BLaER1 (cell line): ENCODE data around the gene WDR41.

Source experiments
- H3K27ac ChIP-seq: shearing (Covaris generic); formaldehyde crosslinking; 2 replicates; pipeline ENCODE4 v1.8.1; 2022
- H3K27me3 ChIP-seq: shearing (Covaris generic); formaldehyde crosslinking; 2 replicates; pipeline ENCODE4 v1.8.1; 2022
- H3K36me3 ChIP-seq: shearing (Covaris generic); formaldehyde crosslinking; 2 replicates; pipeline ENCODE4 v1.8.1; 2022
- H3K4me1 ChIP-seq: shearing (Covaris generic); formaldehyde crosslinking; 2 replicates; pipeline ENCODE4 v1.8.1; 2022
- H3K4me2 ChIP-seq: shearing (Covaris generic); formaldehyde crosslinking; 2 replicates; pipeline ENCODE4 v1.8.1; 2022
- H3K4me3 ChIP-seq: shearing (Covaris generic); formaldehyde crosslinking; 2 replicates; pipeline ENCODE4 v1.8.1; 2022
- H3K9ac ChIP-seq: shearing (Covaris generic); formaldehyde crosslinking; 2 replicates; pipeline ENCODE4 v1.8.1; 2022
- H3K9me3 ChIP-seq: shearing (Covaris generic); formaldehyde crosslinking; 2 replicates; pipeline ENCODE4 v1.8.1; 2022
- H4K20me1 ChIP-seq: shearing (Covaris generic); formaldehyde crosslinking; 2 replicates; pipeline ENCODE4 v1.8.1; 2022
- Cebpa-rat ChIP-seq: shearing (Covaris generic); IDR thresholded peaks from 2 replicates; pipeline ENCODE4 v1.8.1; 2022

WDR41 gene

GRCh38 chr5:77418601-77419581 lies 73.2 kb downstream of the WDR41 start:
- peaks cover 1% of the 10 kb centered on the region; the same call in 1 of the 2 replicates for H3K36me3 ChIP-seq
- H3K9me3 ChIP-seq, result 0 out of 2 replicates have a peak, but pooled peaks cover 6% of the 10 kb centered on the region
- H3K4me2 ChIP-seq, result no peak overlapping the region
- no peak overlapping the region for H3K27ac ChIP-seq
- no peaks in the 10 kb centered on the region for H4K20me1 ChIP-seq
- no peak for TF ChIP-seq Cebpa-rat
- no peaks in the 10 kb centered on the region for H3K27me3 ChIP-seq
- H3K4me1 ChIP-seq, result no peaks in the 10 kb centered on the region
- H3K9ac ChIP-seq, result no peak overlapping the region
- H3K4me3 ChIP-seq, result no peak overlapping the region

DNA sequence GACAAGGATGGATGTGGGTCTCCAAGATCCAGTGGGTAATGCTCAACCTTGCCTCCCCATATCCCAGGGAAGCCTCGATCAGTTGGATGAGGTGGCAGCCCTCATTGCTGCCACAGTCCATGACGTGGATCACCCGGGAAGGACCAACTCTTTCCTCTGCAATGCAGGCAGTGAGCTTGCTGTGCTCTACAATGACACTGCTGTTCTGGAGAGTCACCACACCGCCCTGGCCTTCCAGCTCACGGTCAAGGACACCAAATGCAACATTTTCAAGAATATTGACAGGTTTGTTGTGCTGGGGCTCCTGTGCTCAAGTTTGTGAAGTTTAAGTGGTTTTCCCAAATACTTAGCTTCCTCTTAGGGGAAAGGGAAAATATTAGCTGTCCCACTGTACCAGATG lies 74.0 kb downstream of the WDR41 start:
- Histone ChIP-seq H3K27me3 (no peaks in the 10 kb centered on the region), H4K20me1 (no peaks in the 10 kb centered on the region), H3K27ac (no peak overlapping the region), H3K4me2 (no peak overlapping the region), H3K36me3 (no peaks in the 10 kb centered on the region), H3K9ac (no peak overlapping the region), H3K4me3 (no peak overlapping the region), H3K9me3 (0 out of 2 replicates have a peak, but pooled peaks cover 4% of the 10 kb centered on the region), H3K4me1 (no peaks in the 10 kb centered on the region)
- no peak for TF ChIP-seq Cebpa-rat

DNA sequence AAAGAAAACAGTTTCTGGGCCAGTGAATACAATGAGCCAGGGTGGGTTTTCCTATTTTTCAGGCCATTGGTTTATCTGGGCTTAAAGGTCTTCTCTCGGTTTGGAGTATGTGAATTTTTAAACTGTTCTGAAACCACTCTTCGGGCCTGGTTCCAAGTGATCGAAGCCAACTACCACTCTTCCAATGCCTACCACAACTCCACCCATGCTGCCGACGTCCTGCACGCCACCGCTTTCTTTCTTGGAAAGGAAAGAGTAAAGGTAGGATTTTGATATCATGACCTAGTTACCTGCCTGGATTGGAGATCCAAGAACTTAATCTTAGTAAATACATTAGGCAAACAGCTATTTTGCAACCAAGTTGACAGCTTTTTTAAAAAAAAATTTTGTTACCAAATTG lies 79.1 kb downstream of the WDR41 start:
- Histone ChIP-seq H3K27me3 (no peaks in the 10 kb centered on the region), H3K9ac (no peak overlapping the region), H3K9me3 (no peaks in the 10 kb centered on the region), H3K4me2 (no peak overlapping the region), H4K20me1 (no peaks in the 10 kb centered on the region), H3K4me1 (no peaks in the 10 kb centered on the region), H3K4me3 (no peak overlapping the region), H3K36me3 (no peaks in the 10 kb centered on the region), H3K27ac (no peak overlapping the region)
- no peak for TF ChIP-seq Cebpa-rat

GRCh38 chr5:77409870-77410621 lies 82.1 kb downstream of the WDR41 start:
- no peaks in the 10 kb centered on the region for H3K9me3 ChIP-seq

GRCh38 chr5:77407152-77407551 lies 85.0 kb downstream of the WDR41 start:
- Histone ChIP-seq H3K9me3 (no peaks in the 10 kb centered on the region), H4K20me1 (no peaks in the 10 kb centered on the region), H3K4me1 (no peaks in the 10 kb centered on the region), H3K9ac (no peak overlapping the region), H3K4me2 (no peak overlapping the region), H3K27me3 (no peaks in the 10 kb centered on the region), H3K36me3 (no peaks in the 10 kb centered on the region), H3K4me3 (no peak overlapping the region), H3K27ac (no peak overlapping the region)
- TF ChIP-seq Cebpa-rat, result no peak

More at GRCh38 chr5:77409870-77410621, 82.1 kb downstream of the WDR41 start:
- Histone ChIP-seq H3K9ac (no peak overlapping the region), H3K4me3 (no peak overlapping the region), H3K36me3 (no peaks in the 10 kb centered on the region), H3K4me2 (no peak overlapping the region), H3K27ac (no peak overlapping the region), H3K27me3 (no peaks in the 10 kb centered on the region), H3K4me1 (no peaks in the 10 kb centered on the region), H4K20me1 (no peaks in the 10 kb centered on the region)
- no peak for TF ChIP-seq Cebpa-rat

- no peak overlapping the region for H3K27ac ChIP-seq
- no peaks in the 10 kb centered on the region for H3K36me3 ChIP-seq
- H3K4me3 ChIP-seq, result no peak overlapping the region
- H3K4me1 ChIP-seq, result no peaks in the 10 kb centered on the region
- H3K27me3 ChIP-seq, result no peaks in the 10 kb centered on the region
- no peak for TF ChIP-seq Cebpa-rat
- H4K20me1 ChIP-seq, result no peaks in the 10 kb centered on the region
- no peaks in the 10 kb centered on the region for H3K9me3 ChIP-seq
- no peak overlapping the region for H3K9ac ChIP-seq
- H3K4me2 ChIP-seq, result no peak overlapping the region
Measured at GRCh38 chr5:77402796-77403195, 89.3 kb downstream of the WDR41 start.

GRCh38 chr5:77400645-77401044 lies 91.5 kb downstream of the WDR41 start:
- H3K27me3 ChIP-seq, result no peaks in the 10 kb centered on the region
- no peak for TF ChIP-seq Cebpa-rat

DNA sequence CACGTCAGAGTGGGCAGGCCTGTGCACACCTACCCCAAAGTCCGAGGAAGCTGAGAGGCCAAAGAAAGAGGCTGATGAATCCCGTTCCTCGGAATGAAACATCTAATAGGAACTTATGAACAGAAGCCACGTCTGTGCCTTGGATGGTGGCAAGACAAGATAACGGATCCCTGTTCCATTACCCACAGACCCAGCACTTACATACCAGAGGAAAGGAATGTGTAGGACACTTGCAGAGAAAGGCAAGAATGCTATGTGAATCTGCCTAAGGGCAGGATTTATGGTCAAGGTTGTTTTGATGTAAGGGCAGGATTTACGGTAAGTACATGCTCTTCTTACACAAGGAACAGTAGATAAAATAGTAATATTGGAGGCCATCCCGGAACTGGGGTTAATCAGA lies 93.2 kb downstream of the WDR41 start:
- Histone ChIP-seq H3K9me3 (no peaks in the 10 kb centered on the region), H3K4me1 (peaks cover 9% of the 10 kb centered on the region; the same call in 1 of the 2 replicates), H3K27me3 (no peaks in the 10 kb centered on the region), H4K20me1 (no peaks in the 10 kb centered on the region), H3K4me2 (no peak overlapping the region), H3K27ac (no peak overlapping the region), H3K36me3 (no peaks in the 10 kb centered on the region), H3K4me3 (no peak overlapping the region), H3K9ac (no peak overlapping the region)
- TF ChIP-seq Cebpa-rat, result no peak

More at GRCh38 chr5:77400645-77401044, 91.5 kb downstream of the WDR41 start:
- H3K4me3 ChIP-seq, result no peak overlapping the region
- no peak overlapping the region for H3K9ac ChIP-seq
- H3K36me3 ChIP-seq, result no peaks in the 10 kb centered on the region
- H3K27ac ChIP-seq, result no peak overlapping the region
- no peaks in the 10 kb centered on the region for H4K20me1 ChIP-seq
- H3K4me2 ChIP-seq, result no peak overlapping the region
- no peaks in the 10 kb centered on the region for H3K9me3 ChIP-seq
- peaks cover 9% of the 10 kb centered on the region; the same call in 1 of the 2 replicates for H3K4me1 ChIP-seq

DNA sequence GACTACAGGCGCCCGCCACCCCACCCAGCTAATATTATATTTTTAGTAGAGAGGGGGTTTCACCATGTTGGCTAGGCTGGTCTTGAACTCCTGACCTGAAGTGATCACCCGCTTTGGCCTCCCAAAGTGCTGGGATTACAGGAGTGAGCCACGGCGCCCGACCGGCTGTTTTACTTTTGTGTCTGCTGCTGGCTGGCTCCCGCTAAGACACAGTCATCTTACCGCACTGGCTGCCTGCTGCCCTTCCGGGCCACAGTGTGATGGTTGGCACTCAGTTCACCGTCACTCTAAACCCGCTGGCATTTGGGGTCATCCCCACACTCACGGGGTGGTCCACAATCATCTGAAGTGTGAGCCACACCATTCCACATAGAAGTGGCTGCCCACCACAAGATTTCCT lies 93.7 kb downstream of the WDR41 start:
- Histone ChIP-seq H3K9ac (no peak overlapping the region), H3K36me3 (no peaks in the 10 kb centered on the region), H3K27ac (no peak overlapping the region), H3K9me3 (no peaks in the 10 kb centered on the region), H3K4me2 (no peak overlapping the region), H3K27me3 (no peaks in the 10 kb centered on the region), H4K20me1 (no peaks in the 10 kb centered on the region), H3K4me3 (no peak overlapping the region), H3K4me1 (peaks cover 9% of the 10 kb centered on the region; the same call in 1 of the 2 replicates)
- TF ChIP-seq Cebpa-rat, result no peak
